Measurements from ENCODE around the gene AVPI1.

AVPI1 gene

DNA sequence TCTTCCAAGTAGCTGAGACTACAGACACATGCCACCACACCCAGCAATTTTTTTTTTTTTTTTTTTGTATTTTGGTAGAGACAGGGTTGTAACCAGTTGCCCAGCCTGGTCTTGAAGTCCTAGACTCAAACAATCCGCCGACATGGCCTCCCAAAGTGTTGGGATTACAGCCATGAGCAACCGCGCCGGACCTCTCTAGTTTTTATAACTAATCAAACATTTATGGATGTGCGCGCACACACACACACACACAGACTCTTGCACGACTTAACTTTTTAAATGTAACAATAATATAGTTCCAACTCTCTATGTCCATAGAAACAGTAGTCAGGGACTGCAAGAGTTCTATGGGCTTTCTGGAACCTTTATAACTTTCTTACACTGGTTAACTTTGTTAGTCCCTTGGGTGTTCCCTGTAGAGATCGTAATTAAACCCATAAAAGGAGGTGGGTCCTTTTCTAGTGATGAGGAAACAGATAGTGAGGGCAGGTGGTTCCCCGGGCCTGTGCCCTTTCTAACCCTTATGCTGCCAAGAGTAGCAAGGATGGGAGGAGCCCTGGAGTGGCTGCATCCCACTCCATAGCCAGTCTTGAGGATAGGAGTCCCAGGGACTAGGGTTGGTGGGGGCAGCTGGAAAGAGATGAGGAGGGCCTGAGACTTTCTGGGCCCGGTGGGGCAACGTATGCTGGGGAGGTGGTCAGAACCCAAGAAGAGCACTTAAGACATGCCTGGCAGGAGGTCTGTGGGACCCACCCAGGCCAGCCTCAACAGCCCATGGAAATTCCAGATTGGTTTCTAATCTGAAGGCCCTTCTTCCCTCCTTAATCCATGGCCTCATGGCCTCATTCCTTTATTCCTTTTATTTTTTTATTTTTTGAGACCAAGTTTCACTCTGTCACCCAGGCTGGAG is 35.1 kb upstream of the AVPI1 start:
- no peaks in the 10 kb centered on the region for H3K9me3 ChIP-seq (ENCODE audit: control insufficient read depth in 1 of 2, low read length in 2 of 2)
- no peak overlapping the region for H3K27ac ChIP-seq (ENCODE audit: low read length)
- no peak overlapping the region for H3K4me3 ChIP-seq (ENCODE audit: low read depth in 1 of 2, low read length in 2 of 2)
- peaks cover 14 to 33% of the 10 kb centered on the region in 2 donors for H3K4me1 ChIP-seq (ENCODE audit: control insufficient read depth in 1 of 2, insufficient read depth in 2 of 2, low read length in 2 of 2)
- no peaks in the 10 kb centered on the region for H3K27me3 ChIP-seq (ENCODE audit: low read depth, low read length)
- H3K36me3 ChIP-seq (ENCODE audit: control insufficient read depth in 1 of 2, insufficient read depth in 2 of 2, low read length in 2 of 2): peaks cover 0 to 4% of the 10 kb centered on the region in 2 donors

DNA sequence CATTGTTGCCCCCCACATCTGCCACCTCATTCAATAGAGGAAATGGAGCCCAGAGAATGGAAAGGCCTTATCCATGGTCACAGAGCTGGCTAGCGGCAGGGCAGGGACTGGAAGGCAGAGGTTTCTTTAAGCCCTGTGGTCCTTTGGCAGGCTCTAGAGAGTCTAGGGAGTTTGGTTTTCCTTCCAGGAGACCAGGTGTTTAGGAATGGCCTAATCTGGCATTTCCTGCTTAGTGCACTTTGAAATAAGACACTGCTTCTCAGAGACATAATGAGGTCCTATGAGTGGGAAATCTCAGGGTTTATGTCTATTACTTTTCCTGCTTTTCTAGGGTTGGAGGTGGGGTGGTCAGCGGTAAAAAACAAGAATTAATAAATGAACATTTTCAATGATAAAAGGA is 32.6 kb upstream of the AVPI1 start:
- H3K27ac ChIP-seq (ENCODE audit: low read length): peak overlapping the region; percentile 51
- H3K4me3 ChIP-seq (ENCODE audit: low read depth in 1 of 2, low read length in 2 of 2): no peak overlapping the region

DNA sequence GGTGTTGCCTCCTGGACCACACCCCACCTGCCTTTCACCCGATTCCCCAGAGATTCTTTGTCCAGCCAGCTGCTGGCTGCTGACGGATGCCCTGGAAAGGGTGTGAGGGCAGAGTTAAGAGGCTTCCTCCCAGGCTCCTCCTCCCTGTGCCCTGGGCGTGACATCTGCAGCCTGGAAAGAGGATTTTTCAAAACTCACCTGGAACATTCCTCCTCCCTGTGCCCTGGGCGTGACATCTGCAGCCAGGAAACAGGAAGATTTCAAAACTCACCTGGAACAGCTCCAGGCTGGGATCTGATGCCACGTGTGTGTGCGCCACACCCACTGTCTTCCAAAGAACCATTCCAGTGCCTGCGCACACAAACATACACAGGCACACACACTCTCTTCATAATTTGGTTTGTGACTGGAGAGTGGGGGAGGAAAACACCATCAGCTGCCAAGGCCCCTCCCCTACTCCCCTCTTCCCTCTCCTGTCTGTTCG is 31.7 kb upstream of the AVPI1 start:
- Histone ChIP-seq H3K27me3 (ENCODE audit: low read depth, low read length) (no peaks in the 10 kb centered on the region), H3K4me1 (ENCODE audit: control insufficient read depth in 1 of 2, insufficient read depth in 2 of 2, low read length in 2 of 2) (peaks cover 21 to 46% of the 10 kb centered on the region in 2 donors), H3K27ac (ENCODE audit: low read length) (peak overlapping the region; percentile 67), H3K4me3 (ENCODE audit: low read depth in 1 of 2, low read length in 2 of 2) (no peak overlapping the region), H3K36me3 (ENCODE audit: control insufficient read depth in 1 of 2, insufficient read depth in 2 of 2, low read length in 2 of 2) (peaks cover 2 to 4% of the 10 kb centered on the region in 2 donors), H3K9me3 (ENCODE audit: control insufficient read depth in 1 of 2, low read length in 2 of 2) (no peaks in the 10 kb centered on the region)

More for the DNA sequence above, 32.6 kb upstream of the AVPI1 start:
- H3K27me3 ChIP-seq (ENCODE audit: low read depth, low read length): no peaks in the 10 kb centered on the region
- no peaks in the 10 kb centered on the region for H3K9me3 ChIP-seq (ENCODE audit: control insufficient read depth in 1 of 2, low read length in 2 of 2)
- peaks cover 21 to 46% of the 10 kb centered on the region in 2 donors for H3K4me1 ChIP-seq (ENCODE audit: control insufficient read depth in 1 of 2, insufficient read depth in 2 of 2, low read length in 2 of 2)
- peaks cover 0 to 4% of the 10 kb centered on the region in 2 donors for H3K36me3 ChIP-seq (ENCODE audit: control insufficient read depth in 1 of 2, insufficient read depth in 2 of 2, low read length in 2 of 2)

DNA sequence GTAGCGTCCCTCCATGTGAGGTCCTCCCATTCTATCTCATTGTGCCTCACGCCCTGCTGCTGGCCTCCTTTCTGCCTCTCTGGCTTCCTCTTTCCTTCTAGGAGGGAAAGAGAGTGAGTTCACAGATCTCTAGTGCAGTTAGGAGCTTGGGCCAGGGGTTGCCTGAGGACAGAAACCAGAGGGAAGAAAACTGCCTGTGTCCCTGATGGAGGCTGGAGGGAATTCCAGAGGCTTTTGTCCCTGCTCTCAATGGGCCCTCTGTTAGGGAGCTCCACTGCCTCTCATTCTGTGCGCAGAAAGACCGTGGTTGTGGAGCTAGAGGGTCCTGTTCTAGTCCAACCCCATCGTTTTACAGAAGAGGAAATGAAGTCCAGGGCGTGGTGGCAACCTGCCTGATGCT is 31.1 kb upstream of the AVPI1 start:
- Histone ChIP-seq H3K9me3 (ENCODE audit: control insufficient read depth in 1 of 2, low read length in 2 of 2) (no peaks in the 10 kb centered on the region), H3K27ac (ENCODE audit: low read length) (peak overlapping the region; percentile 67), H3K4me1 (ENCODE audit: control insufficient read depth in 1 of 2, insufficient read depth in 2 of 2, low read length in 2 of 2) (peaks cover 21 to 46% of the 10 kb centered on the region in 2 donors), H3K27me3 (ENCODE audit: low read depth, low read length) (no peaks in the 10 kb centered on the region), H3K36me3 (ENCODE audit: control insufficient read depth in 1 of 2, insufficient read depth in 2 of 2, low read length in 2 of 2) (peaks cover 2 to 4% of the 10 kb centered on the region in 2 donors), H3K4me3 (ENCODE audit: low read depth in 1 of 2, low read length in 2 of 2) (no peak overlapping the region)

DNA sequence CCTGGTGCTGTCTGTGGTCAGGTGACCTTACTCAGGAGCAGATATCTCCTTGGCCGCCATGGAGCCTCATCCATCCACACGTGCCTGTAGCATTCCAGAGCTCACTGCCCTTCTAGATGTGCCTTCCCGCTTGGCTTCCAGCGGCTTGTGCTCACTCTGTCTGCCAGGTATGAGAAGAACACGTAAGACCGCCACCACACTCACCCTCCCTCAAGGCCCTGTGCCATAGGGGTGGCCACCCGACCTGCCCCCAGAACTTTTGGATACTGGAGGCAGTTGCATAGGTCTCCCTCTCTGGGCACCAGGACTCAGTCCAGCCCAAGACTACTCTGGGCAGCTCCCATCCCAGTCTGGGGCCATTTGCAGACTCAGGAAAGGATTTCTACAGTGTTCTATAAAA is 30.6 kb upstream of the AVPI1 start:
- Histone ChIP-seq H3K27me3 (ENCODE audit: low read depth, low read length) (no peaks in the 10 kb centered on the region), H3K4me3 (ENCODE audit: low read depth in 1 of 2, low read length in 2 of 2) (no peak overlapping the region), H3K36me3 (ENCODE audit: control insufficient read depth in 1 of 2, insufficient read depth in 2 of 2, low read length in 2 of 2) (peaks cover 2 to 4% of the 10 kb centered on the region in 2 donors), H3K27ac (ENCODE audit: low read length) (peak overlapping the region; percentile 2), H3K9me3 (ENCODE audit: control insufficient read depth in 1 of 2, low read length in 2 of 2) (no peaks in the 10 kb centered on the region), H3K4me1 (ENCODE audit: control insufficient read depth in 1 of 2, insufficient read depth in 2 of 2, low read length in 2 of 2) (peaks cover 21 to 46% of the 10 kb centered on the region in 2 donors)

DNA sequence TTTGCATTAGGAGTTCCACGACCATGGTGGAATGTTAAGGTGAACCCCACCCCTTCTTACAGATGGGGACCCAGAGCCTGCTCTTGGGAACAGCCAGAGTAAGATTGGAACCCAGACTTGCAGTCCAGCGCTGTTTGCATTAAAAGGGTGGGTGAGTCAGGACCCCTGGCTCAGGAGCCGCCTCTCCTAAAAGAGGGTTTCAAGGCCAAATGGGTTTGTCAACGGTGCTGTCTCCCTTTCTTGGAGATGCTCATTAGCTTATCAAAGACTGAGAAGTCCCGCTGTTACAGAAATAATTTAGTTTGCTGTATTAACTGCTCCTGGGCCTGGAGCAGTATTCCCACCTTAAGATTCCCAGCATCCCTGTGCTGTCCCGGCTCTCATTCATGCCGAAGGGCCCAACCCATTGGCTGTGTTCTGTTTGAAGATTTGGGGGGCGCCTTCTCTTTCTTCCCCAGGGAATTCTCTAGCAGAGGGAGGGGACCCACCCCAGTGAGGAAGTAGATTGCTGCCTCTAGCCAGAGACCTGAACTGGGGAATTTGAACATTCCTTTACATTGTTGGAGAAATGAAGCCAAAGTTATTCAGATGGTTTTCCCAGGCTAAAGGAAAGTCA is 28.3 kb upstream of the AVPI1 start:
- Histone ChIP-seq H3K36me3 (ENCODE audit: control insufficient read depth in 1 of 2, insufficient read depth in 2 of 2, low read length in 2 of 2) (peaks cover 2 to 4% of the 10 kb centered on the region in 2 donors), H3K27me3 (ENCODE audit: low read depth, low read length) (no peaks in the 10 kb centered on the region), H3K27ac (ENCODE audit: low read length) (peak overlapping the region; percentile 84), H3K9me3 (ENCODE audit: control insufficient read depth in 1 of 2, low read length in 2 of 2) (no peaks in the 10 kb centered on the region), H3K4me1 (ENCODE audit: control insufficient read depth in 1 of 2, insufficient read depth in 2 of 2, low read length in 2 of 2) (peaks cover 21 to 46% of the 10 kb centered on the region in 2 donors), H3K4me3 (ENCODE audit: low read depth in 1 of 2, low read length in 2 of 2) (peak overlapping the region; percentile 60 to 65)

DNA sequence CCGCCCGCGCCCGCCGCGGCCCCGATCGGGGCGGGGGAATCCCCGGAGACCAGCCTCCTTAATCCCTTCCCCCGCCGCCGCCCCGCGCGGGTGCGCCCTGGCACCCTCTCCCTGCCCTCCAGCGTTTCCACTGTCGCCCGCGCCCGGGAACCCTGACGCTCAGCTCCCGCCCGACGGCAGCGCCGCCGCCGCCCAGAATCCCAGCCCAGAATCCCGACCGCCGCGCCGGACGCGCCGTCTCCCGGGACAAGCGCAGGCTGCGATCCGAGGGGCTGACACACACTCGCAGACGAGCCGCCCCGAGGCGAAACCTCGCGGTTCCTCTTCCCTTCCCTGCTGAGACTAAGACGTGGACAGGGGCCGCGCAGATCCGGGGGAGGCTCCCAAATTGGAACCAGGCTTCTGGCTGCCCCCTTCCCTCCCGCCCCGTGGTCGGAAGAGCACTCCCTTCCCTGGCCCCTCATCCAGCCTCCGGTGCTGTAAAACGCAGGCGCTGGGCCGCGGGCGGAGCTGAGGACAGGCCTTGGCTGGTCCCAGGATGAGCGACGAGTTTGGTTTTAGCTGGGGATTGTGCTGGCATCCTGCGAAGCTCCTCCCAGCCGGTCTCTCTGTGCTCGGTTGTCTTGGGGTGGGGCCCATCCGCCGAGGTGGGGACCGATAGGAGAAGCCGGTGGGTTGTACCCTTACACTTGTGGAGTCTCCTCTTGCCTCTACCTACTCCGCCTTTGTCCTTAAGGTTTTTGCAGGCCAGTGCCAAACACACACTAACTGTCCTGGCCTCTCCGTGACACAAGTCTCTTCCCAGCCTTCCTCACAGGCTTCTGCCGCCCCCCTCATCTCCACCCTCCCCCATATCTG is 27.6 kb upstream of the AVPI1 start:
- Histone ChIP-seq H3K27me3 (ENCODE audit: low read depth, low read length) (no peaks in the 10 kb centered on the region), H3K27ac (ENCODE audit: low read length) (peak overlapping the region; percentile 84), H3K4me1 (ENCODE audit: control insufficient read depth in 1 of 2, insufficient read depth in 2 of 2, low read length in 2 of 2) (peaks cover 20 to 50% of the 10 kb centered on the region in 2 donors), H3K9me3 (ENCODE audit: control insufficient read depth in 1 of 2, low read length in 2 of 2) (no peaks in the 10 kb centered on the region), H3K36me3 (ENCODE audit: control insufficient read depth in 1 of 2, insufficient read depth in 2 of 2, low read length in 2 of 2) (peaks cover 2 to 4% of the 10 kb centered on the region in 2 donors), H3K4me3 (ENCODE audit: low read depth in 1 of 2, low read length in 2 of 2) (peak overlapping the region; percentile 60 to 65)

DNA sequence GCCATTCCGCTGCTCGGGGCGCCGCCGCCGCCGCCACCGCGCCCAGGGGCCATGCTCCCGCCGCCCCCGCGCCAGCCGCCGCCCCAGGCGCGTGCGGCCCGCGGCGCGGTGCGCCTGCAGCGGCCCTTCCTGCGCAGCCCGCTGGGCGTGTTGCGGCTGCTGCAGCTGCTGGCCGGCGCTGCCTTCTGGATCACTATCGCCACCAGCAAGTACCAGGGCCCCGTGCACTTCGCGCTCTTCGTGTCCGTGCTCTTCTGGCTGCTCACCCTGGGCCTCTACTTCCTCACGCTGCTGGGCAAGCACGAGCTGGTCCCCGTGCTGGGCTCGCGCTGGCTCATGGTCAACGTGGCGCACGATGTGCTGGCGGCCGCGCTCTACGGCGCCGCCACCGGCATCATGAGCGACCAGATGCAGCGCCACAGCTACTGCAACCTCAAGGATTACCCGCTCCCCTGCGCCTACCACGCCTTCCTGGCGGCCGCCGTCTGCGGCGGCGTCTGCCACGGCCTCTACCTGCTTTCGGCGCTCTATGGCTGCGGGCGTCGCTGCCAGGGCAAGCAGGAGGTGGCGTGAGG is 26.9 kb upstream of the AVPI1 start:
- peak overlapping the region; percentile 84 for H3K27ac ChIP-seq (ENCODE audit: low read length)
- H3K27me3 ChIP-seq (ENCODE audit: low read depth, low read length): no peaks in the 10 kb centered on the region
- H3K36me3 ChIP-seq (ENCODE audit: control insufficient read depth in 1 of 2, insufficient read depth in 2 of 2, low read length in 2 of 2): peaks cover 2 to 4% of the 10 kb centered on the region in 2 donors
- no peaks in the 10 kb centered on the region for H3K9me3 ChIP-seq (ENCODE audit: control insufficient read depth in 1 of 2, low read length in 2 of 2)
- peaks cover 14 to 47% of the 10 kb centered on the region in 2 donors for H3K4me1 ChIP-seq (ENCODE audit: control insufficient read depth in 1 of 2, insufficient read depth in 2 of 2, low read length in 2 of 2)
- H3K4me3 ChIP-seq (ENCODE audit: low read depth in 1 of 2, low read length in 2 of 2): peak overlapping the region; percentile 60 to 65

DNA sequence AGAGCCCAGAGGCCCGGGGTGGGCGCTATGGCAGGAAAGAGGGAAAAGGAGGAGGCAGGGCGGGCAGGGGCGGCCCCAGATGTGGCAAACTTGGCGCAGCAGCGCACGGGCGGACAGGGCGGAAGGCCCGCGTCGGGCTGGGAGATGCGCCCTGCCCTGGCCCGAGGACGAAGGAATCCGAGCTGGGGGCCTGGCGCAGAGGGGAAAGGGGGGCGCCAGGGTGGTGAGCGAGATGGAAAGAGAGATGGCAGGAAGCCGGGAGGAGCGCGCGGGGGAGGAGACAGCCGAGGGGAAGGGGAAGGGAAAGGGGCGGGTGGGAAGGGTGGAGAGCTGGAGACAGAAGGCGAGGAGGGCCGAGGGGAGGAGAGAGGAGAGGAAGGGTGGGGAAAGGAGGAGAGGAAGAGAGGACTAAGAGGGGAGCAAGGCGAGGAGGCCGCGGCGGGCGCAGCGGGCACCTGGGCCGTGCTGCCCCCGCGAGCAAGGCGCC is 26.3 kb upstream of the AVPI1 start, which contains the start of gene MARVELD1:
MARVELD1 (plus strand) TSS at position 392 of the 487 bp plus-strand sequence. CDS start 147 bp downstream, outside the sequence.
- H3K36me3 ChIP-seq (ENCODE audit: control insufficient read depth in 1 of 2, insufficient read depth in 2 of 2, low read length in 2 of 2): peaks cover 2 to 4% of the 10 kb centered on the region in 2 donors
- H3K27me3 ChIP-seq (ENCODE audit: low read depth, low read length): no peaks in the 10 kb centered on the region
- peak within 1 kb of the TSS; percentile 84 for H3K27ac ChIP-seq (ENCODE audit: low read length)
- peaks cover 8 to 43% of the 10 kb centered on the region in 2 donors for H3K4me1 ChIP-seq (ENCODE audit: control insufficient read depth in 1 of 2, insufficient read depth in 2 of 2, low read length in 2 of 2)
- H3K9me3 ChIP-seq (ENCODE audit: control insufficient read depth in 1 of 2, low read length in 2 of 2): no peaks in the 10 kb centered on the region
- peak within 1 kb of the TSS; percentile 60 to 65 for H3K4me3 ChIP-seq (ENCODE audit: low read depth in 1 of 2, low read length in 2 of 2)
